NCI-H2227 (cell line): ENCODE measurements around the gene AXDND1.
"Not testable (repeated sequence)": the region's sequence is repeated elsewhere in the genome, so short reads cannot be mapped to it uniquely, and the experiment has no call there.

ENCODE experiments used
- DNase-seq: peaks from one replicate; lab custom pipeline; 2025; ENCODE audit not compliant: unreplicated experiment; lab: John Stamatoyannopoulos, UW

Gene AXDND1

DNA sequence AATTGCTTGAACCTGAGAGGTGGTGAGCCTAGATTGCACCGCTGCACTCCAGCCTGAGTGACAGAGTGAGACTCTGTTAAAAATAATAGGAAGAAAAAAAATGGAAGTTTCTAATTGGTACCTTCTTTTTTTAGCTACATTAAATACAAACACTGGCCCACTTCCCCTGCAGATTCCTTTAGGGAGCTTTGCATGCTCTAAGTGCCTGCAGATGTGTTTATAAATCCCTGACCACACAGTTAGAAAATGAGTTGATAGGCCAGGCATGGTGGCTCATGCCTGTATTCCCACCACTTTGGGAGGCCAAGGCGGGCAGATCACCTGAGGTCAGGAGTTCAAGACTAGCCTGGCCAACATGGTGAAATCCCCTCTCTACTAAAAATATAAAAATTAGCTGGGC lies 4.1 kb upstream of the AXDND1 start:
- not testable (repeated sequence) for DNase-seq

DNA sequence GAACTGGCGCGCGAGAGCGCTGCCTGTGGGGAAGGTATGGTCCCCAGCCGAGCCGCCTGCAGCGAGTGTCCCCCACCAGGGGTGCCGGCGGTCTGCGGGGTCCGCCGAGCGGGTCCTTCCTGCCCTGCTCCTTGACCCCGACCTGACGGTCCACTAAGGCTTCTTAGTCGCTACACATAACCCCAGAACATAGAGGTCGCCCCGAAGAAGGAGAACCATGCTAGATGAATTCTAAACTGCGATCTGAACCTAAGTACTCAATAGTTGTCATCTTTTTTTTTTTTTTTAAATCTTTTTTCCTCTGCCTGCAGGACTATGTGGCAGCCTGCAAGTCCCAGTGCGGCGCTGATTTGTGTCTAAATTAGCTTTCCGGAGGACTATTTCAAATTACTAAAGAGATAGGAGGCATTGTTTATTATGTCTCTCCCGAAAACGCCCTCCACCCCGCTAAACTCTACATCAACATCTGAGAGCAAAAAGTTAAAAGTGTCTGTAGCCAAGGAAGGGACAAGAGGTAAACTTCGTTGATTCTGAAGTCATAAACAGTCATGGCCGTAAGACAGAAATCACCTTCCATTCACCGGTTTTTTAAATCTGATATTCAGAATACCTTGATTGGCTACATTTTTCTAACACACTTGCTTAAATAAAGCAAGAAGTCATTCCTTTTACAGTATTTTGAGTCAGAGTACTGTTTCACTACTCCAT lies 476 bp downstream of the AXDND1 start:
- DNase-seq, result no peak

DNA sequence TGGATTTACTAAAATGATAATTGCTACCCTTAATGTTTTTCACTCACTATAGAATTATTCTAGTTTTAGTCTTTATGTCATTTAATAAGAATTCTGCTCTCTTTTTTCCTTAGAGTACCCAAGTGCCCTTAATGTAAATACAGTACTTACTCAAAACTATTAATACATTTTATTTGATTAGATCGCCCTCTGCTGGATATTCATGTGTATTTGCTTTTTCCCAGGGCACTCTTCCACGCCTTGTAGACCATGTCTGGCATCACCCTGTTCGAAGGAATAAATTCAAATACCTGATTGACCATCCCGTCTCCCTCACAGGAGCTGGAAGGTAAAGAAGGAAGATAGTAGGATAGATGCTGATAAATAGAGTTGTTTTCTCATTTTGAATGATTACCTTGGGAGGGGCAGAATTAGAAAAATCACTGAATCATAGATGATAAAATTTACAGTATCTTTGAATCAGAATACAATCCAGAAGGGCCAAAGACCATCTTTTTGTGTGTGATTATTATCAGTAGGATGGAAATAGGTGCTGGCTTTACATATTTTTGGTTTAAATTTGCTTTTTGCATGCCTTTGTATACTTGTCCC lies 4.1 kb downstream of the AXDND1 start:
- DNase-seq, result peak; percentile 83

DNA sequence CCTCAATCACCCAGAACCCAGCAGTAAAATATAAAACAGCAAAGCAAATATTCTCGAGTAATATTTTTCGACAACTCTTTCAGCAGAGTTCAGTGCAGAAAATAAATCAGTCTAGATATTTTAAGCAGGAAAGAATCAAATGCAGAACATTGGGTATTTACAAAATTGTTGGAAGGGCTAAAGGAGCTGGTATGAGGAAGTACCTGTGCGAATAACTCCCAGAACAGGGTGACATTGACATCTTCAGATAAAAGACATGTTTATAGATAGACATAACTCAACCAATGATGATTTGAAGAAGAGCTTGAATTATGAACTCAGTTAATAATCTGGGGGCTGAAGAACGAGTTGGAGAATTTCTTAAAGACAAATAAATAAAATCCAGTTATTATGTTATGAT lies 6.4 kb downstream of the AXDND1 start:
- DNase-seq, result no peak

DNA sequence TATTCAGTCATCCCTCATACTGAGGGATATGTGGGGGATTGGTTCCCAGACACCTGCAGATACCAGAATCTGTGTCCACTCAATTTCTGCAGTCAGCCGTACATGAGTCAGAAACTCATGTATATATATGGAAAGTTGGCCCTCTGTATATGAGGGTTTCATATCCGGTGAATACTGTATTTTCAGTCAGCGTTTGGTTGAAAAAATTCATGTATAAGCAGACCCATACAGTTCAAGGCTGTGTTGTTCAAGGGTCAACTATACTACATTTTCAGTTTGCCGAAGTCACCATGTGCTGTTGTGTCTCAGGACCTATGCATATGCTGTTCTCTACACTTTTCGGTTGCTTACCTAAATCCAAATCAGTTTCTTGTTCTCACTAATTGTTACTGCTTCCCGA lies 10.5 kb downstream of the AXDND1 start:
- no peak for DNase-seq

DNA sequence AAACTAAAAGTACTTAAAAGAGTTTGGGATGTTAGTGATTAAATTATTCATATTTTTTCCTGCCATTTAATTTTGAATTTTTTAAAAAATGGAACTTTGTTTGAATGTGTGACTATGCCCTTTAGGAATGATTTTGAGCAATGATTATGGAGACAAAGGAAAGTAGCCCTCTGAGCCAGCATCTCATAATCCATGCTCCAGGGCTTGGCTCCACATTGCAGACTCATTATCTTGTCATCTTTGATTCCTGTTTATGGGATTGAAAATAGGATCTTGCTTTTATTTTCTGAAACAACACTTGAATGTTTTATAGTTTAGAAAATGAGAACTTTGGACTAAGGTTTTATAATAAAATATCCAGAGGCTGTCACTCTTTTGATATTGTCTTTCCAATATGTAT lies 14.5 kb downstream of the AXDND1 start:
- DNase-seq, result no peak

DNA sequence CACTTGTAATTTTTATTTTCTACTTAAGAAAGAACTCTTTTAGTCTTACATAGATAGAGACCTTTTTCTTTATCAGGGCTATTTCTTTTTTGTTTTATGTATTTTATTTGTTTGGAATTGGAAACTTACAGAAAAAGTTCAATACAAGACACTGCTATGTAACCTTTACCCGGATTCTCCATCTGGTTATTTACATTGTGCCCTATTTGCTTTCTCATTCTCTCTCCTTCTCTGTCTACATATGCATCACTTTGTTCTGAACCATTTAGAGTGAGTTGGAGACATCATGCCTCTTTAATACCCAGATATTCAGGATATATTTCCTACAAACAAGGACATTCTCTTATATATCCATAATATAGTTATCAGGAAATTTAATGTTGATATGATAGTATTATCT lies 18.3 kb downstream of the AXDND1 start:
- no peak for DNase-seq

DNA sequence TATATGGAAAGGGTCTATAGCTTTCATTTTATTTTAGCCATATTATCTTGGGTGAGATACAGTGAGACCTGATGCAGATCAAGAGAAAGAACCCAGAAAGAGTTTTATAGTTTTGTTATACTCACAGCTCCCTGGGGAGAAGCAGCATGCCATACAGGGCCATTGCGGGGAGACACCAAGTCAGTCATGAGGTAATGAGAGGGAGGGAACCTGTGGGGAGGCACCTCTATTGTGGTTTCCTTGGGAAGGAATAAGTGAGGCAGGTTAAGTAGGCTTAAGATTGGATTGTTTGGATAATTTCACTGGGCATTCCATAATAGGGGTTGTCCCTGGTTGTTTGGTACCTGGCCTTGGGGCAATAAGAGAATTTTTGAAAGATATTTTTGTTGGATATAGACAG lies 19.7 kb downstream of the AXDND1 start:
- DNase-seq, result no peak

DNA sequence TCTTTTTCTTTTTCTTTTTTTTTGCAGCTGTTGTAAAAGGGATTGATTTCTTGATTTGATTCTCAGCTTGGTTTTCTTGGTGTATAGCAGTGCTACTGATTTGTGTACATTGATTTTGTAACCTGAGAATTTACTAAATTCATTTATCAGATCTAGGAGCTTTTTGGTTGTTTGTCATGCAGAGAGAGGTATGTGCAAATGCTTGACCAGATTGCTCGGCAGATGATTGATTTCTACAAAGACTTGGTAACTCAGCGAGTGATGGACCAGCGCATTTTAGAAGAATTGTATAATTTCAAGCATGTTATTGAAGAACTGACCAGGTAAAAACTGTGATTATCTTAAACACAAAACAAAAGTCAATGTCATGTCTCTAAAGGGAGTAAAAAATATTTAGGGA lies 27.9 kb downstream of the AXDND1 start:
- DNase-seq, result no peak

DNA sequence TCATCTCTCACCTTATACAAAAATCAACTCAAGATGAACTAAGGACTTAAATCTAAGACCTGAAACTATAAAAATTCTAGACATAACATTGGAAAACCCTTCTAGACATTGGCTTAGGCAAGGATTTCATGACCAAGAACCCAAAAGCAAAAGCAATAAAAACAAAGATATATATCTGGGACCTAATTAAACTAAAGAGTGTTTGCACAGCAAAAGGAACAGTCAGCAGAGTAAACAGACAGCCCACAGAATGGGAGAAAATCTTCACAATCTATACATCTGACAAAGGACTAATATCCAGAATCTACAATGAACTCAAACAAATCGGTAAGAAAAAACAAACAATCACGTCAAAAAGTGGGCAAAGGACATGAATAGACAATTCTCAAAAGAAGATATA lies 33.6 kb downstream of the AXDND1 start:
- DNase-seq, result not testable (repeated sequence)

DNA sequence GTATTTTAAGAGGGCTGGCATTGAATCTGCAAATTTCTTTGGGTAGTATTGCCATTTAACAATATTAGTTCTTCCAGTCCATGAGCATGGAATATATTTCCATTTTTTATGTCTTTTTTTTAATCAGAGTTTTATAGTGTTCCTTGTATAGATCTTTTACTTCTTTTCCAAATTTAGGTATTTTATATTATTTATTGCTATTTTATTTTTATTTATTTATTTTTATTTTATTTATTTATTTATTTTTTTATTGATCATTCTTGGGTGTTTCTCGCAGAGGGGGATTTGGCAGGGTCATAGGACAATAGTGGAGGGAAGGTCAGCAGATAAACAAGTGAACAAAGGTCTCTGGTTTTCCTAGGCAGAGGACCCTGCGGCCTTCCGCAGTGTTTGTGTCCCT lies 52.0 kb downstream of the AXDND1 start:
- not testable (repeated sequence) for DNase-seq

DNA sequence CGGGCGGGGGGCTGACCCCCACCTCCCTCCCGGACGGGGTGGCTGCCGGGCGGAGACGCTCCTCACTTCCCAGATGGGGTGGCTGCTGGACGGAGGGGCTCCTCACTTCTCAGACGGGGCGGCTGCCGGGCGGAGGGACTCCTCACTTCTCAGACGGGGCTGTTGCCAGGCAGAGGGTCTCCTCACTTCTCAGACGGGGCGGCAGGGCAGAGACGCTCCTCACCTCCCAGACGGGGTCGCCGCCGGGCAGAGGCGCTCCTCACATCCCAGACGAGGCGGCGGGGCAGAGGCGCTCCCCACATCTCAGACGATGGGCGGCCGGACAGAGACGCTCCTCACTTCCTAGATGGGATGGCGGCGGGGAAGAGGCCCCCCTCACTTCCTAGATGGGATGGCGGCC lies 52.9 kb downstream of the AXDND1 start:
- DNase-seq, result not testable (repeated sequence)

DNA sequence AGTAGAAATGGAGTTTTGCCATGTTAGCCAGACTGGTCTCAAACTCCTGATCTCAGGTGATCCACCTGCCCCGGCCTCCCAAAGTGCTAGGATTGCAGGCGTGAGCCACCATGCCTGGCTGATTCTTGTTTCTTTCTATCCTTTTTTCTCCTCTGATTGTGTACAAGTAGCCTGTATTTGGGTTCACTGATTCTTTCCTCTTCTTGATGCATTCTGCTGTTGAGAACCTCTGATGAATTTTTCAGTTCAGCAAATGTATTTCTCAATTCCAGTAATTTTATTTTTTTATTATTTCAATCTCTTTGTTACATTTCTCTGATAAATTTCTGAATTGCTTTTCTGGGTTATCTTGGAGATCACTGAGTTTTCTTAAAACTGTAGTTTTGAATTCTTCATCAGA lies 58.8 kb downstream of the AXDND1 start:
- DNase-seq, result no peak

DNA sequence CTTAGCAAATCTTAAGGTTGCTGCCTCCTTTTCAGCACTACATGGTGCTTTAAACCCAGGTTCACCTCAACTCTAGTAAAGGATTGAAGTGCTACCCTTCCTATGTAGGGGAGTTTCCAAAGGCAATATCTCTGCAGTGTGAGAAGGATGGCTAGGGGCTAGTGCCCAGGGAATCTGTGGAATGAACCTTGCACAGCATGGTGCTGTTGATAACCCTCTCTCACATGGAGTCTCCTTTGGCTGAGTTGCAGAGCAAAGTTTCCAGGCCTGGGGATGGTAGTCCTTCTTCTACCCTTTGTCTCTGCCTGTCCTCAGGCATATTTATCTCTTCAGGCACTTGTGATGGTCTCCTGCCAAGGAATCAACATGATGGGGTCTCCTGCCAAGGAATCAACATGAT lies 59.4 kb downstream of the AXDND1 start:
- no peak for DNase-seq

DNA sequence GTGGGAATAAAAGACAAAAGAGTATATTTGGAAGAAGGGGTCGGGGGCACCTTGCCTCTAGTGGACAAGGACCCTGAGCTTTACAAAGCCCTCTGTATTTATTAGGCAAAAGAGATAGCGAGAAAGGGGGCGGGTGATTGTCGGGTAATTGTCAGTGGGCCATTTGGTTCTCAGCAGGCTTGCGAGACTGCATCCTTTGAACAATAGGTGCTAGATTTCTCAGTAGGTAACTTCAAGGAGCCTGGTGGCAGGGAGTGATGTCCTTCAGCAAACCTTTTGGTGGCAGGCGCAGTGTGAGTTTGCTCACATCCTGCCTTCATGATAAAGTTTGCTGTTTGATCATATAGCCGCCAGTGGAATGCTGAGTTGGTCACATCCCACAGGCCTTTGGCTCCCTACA lies 71.4 kb downstream of the AXDND1 start:
- no peak for DNase-seq

DNA sequence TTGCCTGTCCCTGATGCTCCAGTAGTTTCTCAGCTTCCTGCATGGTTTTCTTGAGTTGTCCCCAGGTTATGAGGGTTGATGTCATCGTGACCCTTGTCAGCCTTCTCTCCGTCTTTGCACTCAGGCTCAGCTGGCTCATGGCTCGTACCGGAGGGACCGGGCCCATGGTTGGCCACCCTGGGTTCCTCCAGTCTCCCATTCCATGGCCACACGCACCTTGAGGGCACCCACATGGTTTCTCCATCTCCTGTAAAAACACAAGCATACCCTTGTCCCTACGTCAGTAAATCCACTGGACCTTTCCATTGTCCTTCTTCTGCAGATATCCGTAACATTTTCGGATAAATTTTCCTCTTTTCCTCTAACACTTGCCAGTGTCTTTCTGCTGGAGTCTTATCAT lies 73.9 kb downstream of the AXDND1 start:
- not testable (repeated sequence) for DNase-seq

DNA sequence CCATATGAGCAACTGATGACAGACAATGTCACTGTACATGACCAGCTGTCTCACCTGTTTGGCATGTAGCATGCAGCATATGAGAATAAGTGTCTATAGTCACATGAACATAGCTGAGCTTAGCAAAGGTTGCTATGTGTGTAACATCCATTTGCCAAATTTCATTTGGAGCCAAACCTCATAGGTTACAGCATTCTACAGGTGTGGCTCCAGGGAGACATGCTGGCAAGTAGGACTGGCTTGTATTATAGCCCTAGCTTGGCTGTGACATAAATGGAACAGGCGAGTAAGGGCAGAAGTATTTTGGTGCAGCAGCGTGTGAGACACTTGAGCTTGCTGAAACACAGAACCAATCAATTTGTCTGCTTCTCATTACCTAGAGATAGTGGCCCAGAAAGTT lies 74.5 kb downstream of the AXDND1 start:
- DNase-seq, result not testable (repeated sequence)

DNA sequence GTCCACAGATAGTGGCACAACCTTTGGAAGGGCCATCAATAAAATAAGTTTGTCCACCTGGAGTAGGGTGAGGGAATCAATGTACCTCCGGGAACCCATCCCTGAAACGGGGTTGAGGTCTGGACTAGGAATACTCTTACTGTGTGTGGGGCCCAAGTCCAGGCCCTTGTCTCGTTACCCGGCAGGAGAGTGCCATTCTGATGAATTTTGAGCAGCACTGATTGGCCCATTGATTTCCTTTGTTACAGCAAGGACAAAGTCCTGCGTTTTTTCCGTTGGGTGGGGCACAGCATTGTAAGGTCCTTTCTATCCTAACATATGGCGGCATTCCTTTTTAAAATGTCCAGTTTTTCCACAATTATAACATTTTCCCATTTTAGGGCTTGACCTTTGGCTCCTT lies 75.2 kb downstream of the AXDND1 start:
- no peak for DNase-seq

DNA sequence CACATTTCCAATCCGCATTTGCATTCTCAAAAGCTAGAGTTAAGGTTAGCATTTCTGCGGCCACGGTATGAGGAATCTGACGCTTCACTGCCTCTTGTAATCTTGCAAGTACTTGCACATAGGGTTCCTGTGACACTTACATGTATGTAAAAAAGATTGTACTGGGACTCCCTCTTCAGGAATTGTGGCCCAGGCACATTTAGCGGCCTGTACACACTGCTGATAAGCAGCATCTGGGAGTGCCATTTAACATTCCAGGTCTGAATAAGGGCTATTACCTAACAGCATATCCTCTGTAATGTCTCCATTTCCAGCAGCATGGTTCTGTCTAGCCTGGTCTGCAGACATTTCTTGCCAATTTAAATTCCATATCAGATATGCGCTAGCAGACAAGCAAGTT lies 75.7 kb downstream of the AXDND1 start:
- no peak for DNase-seq

DNA sequence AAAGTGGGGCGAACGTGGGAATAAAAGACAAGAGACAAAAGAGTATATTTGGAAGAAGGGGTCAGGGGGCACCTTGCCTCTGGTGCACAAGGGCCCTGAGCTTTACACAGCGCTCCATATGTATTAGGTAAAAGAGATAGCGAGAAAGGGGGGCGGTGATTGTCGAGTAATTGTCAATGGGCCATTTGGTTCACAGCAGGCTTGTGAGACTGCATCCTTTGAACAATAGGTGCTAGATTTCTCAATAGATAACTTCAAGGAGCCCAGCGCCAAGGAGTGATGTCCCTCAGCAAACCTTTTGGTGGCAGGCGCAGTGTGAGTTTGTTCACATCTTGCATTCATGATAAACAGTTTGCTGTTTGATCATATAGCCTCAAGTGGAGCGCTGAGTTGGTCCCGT lies 77.1 kb downstream of the AXDND1 start:
- DNase-seq, result not testable (repeated sequence)

DNA sequence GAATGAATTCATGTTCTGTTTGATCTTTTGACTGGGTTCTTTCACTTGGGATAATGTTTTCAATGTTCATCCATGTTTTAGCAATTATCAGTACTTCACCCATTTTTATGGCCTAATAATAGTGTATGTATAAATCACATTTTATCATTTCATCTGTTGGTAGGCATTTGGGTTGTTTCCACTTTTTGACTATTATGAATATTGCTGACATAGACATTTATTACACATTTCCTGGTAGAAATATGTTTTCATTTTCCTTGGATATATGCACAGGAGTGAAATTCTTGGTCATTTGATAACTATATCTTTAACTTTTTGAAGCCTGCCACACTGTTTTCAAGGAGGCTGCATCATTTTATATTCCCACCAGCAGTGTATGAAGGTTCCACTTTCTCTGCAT lies 79.8 kb downstream of the AXDND1 start:
- no peak for DNase-seq

DNA sequence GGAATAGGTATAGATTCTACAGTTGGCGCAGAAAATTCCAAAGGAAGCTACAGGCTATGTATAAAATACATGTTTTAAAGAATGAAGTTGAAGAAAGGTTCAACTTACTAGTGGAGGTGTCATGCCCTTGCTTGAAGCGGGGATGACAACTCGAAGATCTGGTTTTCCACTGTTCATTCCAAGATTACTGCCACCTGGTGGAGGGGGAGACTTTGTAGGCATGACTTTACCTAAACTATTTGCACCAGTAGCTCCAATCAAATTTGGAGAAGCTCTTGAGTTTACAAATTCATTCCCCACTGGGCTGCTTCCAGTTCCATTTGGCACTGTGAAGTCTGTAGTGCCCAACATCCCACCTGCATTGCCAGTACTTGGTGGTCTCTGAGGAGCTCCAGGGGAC lies 81.7 kb downstream of the AXDND1 start:
- no peak for DNase-seq
